Activated naive CD8-positive, alpha-beta T cell (primary cell): ENCODE data around the gene HOMER1.

ENCODE experiments used
- H3K27ac Mint-ChIP-seq: one replicate; pipeline ENCODE4 v1.8.0; 2021; ENCODE audit warnings: mixed read lengths
- H3K27me3 Mint-ChIP-seq: one replicate; pipeline ENCODE4 v1.8.0; 2021; ENCODE audit warnings: mixed read lengths
- H3K36me3 Mint-ChIP-seq: one replicate; pipeline ENCODE4 v1.8.0; 2021; ENCODE audit warnings: mixed read lengths
- H3K4me1 Mint-ChIP-seq: one replicate; pipeline ENCODE4 v1.8.0; 2021; ENCODE audit warnings: low read depth, mixed read lengths
- H3K4me3 Mint-ChIP-seq: one replicate; pipeline ENCODE4 v1.8.0; 2021; ENCODE audit warnings: mild to moderate bottlenecking, mixed read lengths
- H3K9me3 Mint-ChIP-seq: one replicate; pipeline ENCODE4 v1.8.0; 2021; ENCODE audit warnings: low read depth, mixed read lengths

The HOMER1 gene

GRCh38 chr5:79486116-79486515 lies 27.8 kb downstream of the HOMER1 start:
- peaks cover under 1% of the 10 kb centered on the region for H3K36me3 Mint-ChIP-seq
- no peak overlapping the region for H3K4me3 Mint-ChIP-seq
- no peaks in the 10 kb centered on the region for H3K27me3 Mint-ChIP-seq
- H3K4me1 Mint-ChIP-seq: no peaks in the 10 kb centered on the region
- H3K9me3 Mint-ChIP-seq: no peaks in the 10 kb centered on the region
- H3K27ac Mint-ChIP-seq: no peak overlapping the region

GRCh38 chr5:79484731-79485130 lies 29.2 kb downstream of the HOMER1 start:
- Mint-ChIP-seq H3K9me3 (no peaks in the 10 kb centered on the region), H3K27me3 (no peaks in the 10 kb centered on the region)

DNA sequence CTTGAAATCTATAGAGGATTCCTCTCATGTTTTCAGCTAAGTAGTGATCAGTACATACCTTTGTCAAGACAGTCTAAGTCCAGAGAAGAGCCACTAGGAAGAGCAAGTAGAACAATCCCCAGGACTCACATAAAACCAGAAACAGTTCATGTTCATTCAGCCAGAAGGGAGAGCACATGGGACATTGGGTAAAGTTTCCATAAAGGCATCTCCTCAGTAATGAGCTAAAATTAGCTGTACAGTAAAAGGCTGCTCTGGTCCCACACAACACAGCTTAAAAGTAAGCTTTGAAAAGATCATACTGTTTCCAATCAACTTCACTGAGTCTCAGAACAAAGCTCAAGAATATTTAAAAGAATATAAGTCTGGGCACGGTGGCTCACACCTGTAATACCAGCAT lies 32.4 kb downstream of the HOMER1 start:
- no peaks in the 10 kb centered on the region for H3K4me1 Mint-ChIP-seq
- no peak overlapping the region for H3K27ac Mint-ChIP-seq
- peaks cover 3% of the 10 kb centered on the region for H3K36me3 Mint-ChIP-seq
- H3K27me3 Mint-ChIP-seq: no peaks in the 10 kb centered on the region
- H3K9me3 Mint-ChIP-seq: no peaks in the 10 kb centered on the region
- no peak overlapping the region for H3K4me3 Mint-ChIP-seq

More at GRCh38 chr5:79484731-79485130, 29.2 kb downstream of the HOMER1 start:
- peaks cover 3% of the 10 kb centered on the region for H3K36me3 Mint-ChIP-seq
- H3K4me1 Mint-ChIP-seq: no peaks in the 10 kb centered on the region
- H3K27ac Mint-ChIP-seq: no peak overlapping the region
- no peak overlapping the region for H3K4me3 Mint-ChIP-seq

DNA sequence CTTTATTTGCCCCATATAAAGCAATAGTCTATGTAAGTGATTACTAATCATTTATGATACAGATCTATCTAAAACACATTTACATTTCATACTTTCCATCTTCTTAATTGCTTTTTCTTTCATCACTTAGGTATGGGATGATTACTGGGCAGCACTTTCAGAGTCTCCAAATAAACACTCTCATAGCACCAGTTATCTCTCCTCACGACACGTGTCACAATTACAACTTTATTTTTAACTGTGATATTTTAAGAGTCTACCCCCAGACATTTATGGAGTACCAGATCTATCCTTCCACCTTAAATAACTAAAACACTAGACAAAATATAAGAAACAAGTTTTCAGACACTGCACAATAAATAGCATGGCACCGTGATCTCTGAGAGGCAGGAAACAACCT lies 32.9 kb downstream of the HOMER1 start:
- no peak overlapping the region for H3K4me3 Mint-ChIP-seq
- no peaks in the 10 kb centered on the region for H3K9me3 Mint-ChIP-seq
- H3K27ac Mint-ChIP-seq: no peak overlapping the region
- peaks cover 3% of the 10 kb centered on the region for H3K36me3 Mint-ChIP-seq
- H3K4me1 Mint-ChIP-seq: no peaks in the 10 kb centered on the region
- no peaks in the 10 kb centered on the region for H3K27me3 Mint-ChIP-seq

GRCh38 chr5:79475152-79475466 lies 38.8 kb downstream of the HOMER1 start:
- no peaks in the 10 kb centered on the region for H3K36me3 Mint-ChIP-seq
- H3K4me3 Mint-ChIP-seq: no peak overlapping the region
- no peaks in the 10 kb centered on the region for H3K27me3 Mint-ChIP-seq
- H3K27ac Mint-ChIP-seq: no peak overlapping the region
- no peaks in the 10 kb centered on the region for H3K9me3 Mint-ChIP-seq
- H3K4me1 Mint-ChIP-seq: no peaks in the 10 kb centered on the region

DNA sequence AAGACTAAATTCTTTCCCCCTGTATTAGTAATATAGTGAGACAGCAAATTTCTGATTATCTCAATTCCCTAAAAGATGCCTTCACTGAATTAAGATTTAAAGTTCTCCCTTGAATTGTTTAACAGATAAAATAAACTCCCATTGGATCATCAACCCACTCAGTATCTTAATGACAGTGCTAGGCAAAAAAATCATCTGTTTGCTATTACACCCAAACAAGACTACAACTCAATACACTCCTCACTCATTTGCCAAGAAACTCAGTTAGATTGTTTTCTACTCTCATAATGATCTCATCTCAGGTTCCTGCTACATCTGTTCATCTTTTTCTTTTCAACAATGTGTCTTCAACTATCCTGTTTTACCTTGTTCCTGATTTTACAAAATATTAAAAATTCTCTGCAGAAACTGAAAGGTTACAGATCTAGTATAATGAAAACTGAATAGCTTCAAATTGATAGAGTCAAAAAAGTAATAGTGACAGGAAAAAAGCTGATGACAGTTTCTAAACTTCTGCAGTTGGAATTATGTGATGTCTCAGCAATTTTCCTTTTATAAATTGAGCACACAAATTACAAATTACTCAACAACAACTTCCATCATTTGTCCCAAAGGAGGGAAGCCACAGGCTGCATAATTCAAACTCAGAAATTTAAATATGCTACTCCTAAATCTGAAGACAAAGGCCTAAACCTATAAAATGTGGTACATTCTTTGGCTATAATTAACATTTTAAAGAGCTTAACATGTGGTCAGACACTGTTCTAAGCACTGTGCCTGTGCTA lies 39.4 kb downstream of the HOMER1 start:
- no peak overlapping the region for H3K4me3 Mint-ChIP-seq
- H3K36me3 Mint-ChIP-seq: no peaks in the 10 kb centered on the region
- no peaks in the 10 kb centered on the region for H3K4me1 Mint-ChIP-seq
- H3K9me3 Mint-ChIP-seq: no peaks in the 10 kb centered on the region
- H3K27me3 Mint-ChIP-seq: no peaks in the 10 kb centered on the region
- no peak overlapping the region for H3K27ac Mint-ChIP-seq

DNA sequence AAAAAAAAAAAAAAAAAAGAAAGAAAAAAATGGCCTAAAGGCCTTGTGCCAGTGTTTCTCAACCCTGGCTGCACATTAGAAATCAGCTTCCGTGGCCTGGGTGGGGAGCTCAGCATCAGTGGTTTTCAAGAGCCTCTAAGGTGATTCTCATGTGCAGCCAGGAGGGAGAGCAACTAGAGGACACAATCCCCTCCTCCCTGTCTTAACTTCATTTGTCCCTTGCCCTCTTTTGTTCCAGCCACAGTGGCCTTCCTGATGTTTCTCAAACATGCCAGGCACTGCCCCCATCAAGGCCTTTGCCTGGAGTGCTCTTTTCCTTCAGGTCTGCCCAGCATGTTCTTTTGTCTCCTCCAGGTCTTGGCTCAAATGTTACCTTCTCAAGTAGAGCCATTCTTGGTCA lies 42.4 kb downstream of the HOMER1 start:
- Mint-ChIP-seq H3K9me3 (no peaks in the 10 kb centered on the region), H3K36me3 (no peaks in the 10 kb centered on the region), H3K27me3 (no peaks in the 10 kb centered on the region), H3K4me3 (no peak overlapping the region), H3K4me1 (no peaks in the 10 kb centered on the region), H3K27ac (no peak overlapping the region)

GRCh38 chr5:79464695-79465332 lies 49.1 kb downstream of the HOMER1 start:
- H3K4me1 Mint-ChIP-seq: peaks cover 4% of the 10 kb centered on the region
- H3K4me3 Mint-ChIP-seq: no peak overlapping the region
- H3K9me3 Mint-ChIP-seq: no peaks in the 10 kb centered on the region
- peaks cover 2% of the 10 kb centered on the region for H3K27me3 Mint-ChIP-seq
- H3K36me3 Mint-ChIP-seq: peaks cover 2% of the 10 kb centered on the region
- H3K27ac Mint-ChIP-seq: no peak overlapping the region

DNA sequence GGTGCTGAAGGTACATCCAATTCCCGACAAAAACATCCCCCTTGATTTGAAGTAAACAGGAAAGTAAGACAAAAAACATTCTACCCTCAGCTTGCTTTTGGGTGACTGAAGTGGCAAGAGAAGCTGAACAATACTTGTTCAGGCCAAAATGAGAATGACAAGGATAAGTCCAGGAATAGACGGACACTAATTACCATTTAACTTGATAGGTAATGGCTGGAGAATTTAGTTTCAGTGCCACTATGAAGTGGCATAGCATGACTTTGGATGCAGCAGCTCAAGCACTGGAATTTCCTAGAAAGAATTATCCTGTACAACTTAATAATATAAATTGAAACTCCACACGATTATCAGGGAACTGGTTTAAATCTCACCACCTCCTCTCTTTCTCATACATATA lies 49.7 kb downstream of the HOMER1 start:
- Mint-ChIP-seq H3K4me1 (peaks cover 4% of the 10 kb centered on the region), H3K27ac (no peak overlapping the region), H3K27me3 (peaks cover 2% of the 10 kb centered on the region), H3K9me3 (no peaks in the 10 kb centered on the region), H3K4me3 (no peak overlapping the region), H3K36me3 (peaks cover 2% of the 10 kb centered on the region)

DNA sequence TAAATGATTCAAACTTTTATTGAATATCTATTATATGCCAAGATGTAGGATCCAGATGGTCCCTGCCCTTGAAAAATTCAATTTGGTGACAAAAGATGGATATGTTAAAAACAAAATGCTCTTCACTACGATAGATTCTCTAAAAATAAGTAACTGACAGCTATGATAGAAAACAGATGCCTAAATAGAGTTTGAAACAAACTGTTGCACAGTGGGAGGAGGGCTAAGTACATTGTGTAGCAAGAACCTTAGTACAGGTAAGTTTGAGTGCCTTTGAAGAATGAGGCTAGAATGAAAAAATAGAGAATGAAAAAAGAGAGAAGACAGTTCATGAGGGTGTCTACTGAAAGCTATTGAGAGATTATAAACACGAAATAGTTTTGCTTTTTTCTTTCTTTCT lies 54.3 kb downstream of the HOMER1 start:
- Mint-ChIP-seq H3K4me3 (no peak overlapping the region), H3K36me3 (peaks cover 7% of the 10 kb centered on the region), H3K27me3 (peaks cover 2% of the 10 kb centered on the region), H3K9me3 (no peaks in the 10 kb centered on the region), H3K27ac (no peak overlapping the region), H3K4me1 (peaks cover 2% of the 10 kb centered on the region)

DNA sequence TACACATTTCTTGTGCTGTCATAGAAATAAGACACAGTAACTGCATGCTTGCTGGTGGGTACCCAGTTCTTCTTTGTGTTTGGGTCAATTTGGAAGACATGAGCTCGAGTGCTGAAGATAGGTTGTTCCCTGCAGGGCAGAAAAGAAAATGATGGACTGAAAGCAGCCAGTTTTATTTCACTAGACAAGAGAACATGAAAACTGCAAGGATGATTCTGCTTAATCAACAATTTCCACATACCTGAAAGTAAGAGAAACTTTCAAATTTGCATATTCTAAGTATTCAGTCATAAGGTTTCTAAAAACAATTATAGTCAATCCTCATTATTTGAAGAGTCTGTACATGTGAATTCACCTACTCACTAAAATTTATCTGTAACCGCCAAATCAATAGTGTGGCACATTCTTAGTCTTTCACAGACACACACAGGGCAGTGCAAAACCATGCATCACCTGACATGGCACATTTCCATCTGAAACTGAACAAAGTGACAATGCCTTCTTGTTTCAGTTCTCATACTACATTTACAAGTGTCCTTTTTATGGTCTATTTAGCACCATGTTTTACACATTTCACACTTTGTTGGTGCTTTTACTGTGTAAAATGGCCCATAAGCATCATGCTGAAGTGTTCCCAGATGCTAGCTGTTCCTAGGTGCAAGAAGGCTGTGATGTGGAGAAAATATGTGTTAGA lies 56.9 kb downstream of the HOMER1 start:
- Mint-ChIP-seq H3K27ac (no peak overlapping the region), H3K4me3 (no peak overlapping the region), H3K36me3 (peaks cover 11% of the 10 kb centered on the region), H3K4me1 (peaks cover 1% of the 10 kb centered on the region), H3K9me3 (no peaks in the 10 kb centered on the region), H3K27me3 (peaks cover 2% of the 10 kb centered on the region)

- H3K4me3 Mint-ChIP-seq: no peak overlapping the region
- H3K4me1 Mint-ChIP-seq: peaks cover 1% of the 10 kb centered on the region
- peaks cover 11% of the 10 kb centered on the region for H3K36me3 Mint-ChIP-seq
- H3K27me3 Mint-ChIP-seq: peaks cover 2% of the 10 kb centered on the region
- H3K9me3 Mint-ChIP-seq: no peaks in the 10 kb centered on the region
- no peak overlapping the region for H3K27ac Mint-ChIP-seq
These were observed 57.5 kb downstream of the HOMER1 start for GRCh38 chr5:79456400-79456799.

GRCh38 chr5:79454043-79454442 lies 59.9 kb downstream of the HOMER1 start:
- Mint-ChIP-seq H3K27me3 (no peaks in the 10 kb centered on the region), H3K36me3 (peaks cover 9% of the 10 kb centered on the region), H3K4me3 (no peak overlapping the region), H3K4me1 (peaks cover 1% of the 10 kb centered on the region), H3K9me3 (no peaks in the 10 kb centered on the region), H3K27ac (no peak overlapping the region)

DNA sequence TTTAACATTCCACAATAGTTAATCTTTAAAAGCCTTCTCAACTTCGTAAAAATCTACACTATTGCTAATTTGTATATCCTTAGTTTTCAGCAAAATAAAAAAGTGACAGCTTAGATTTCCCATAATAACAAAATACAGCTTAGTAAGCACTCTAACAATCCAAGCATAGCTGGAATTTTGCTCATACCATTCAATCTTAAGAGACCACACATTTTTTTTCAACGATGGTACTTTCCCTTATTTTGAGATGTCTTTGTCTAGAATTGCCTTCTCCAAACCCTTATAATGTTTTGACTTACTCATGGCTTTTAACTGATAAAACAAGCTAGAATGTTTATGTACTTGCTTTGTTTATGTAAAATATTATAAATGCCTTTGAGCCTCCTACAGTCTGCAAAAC lies 65.6 kb downstream of the HOMER1 start:
- H3K9me3 Mint-ChIP-seq: no peaks in the 10 kb centered on the region
- H3K27ac Mint-ChIP-seq: no peak overlapping the region
- H3K4me3 Mint-ChIP-seq: no peak overlapping the region
- no peaks in the 10 kb centered on the region for H3K27me3 Mint-ChIP-seq
- H3K36me3 Mint-ChIP-seq: peaks cover 17% of the 10 kb centered on the region
- no peaks in the 10 kb centered on the region for H3K4me1 Mint-ChIP-seq

- Mint-ChIP-seq H3K9me3 (no peaks in the 10 kb centered on the region), H3K4me3 (no peak overlapping the region), H3K4me1 (no peaks in the 10 kb centered on the region), H3K27ac (no peak overlapping the region), H3K27me3 (no peaks in the 10 kb centered on the region), H3K36me3 (peaks cover 15% of the 10 kb centered on the region)
These were observed 77.1 kb downstream of the HOMER1 start for GRCh38 chr5:79436821-79437220.
